Panc1 (cell line): Measurements from ENCODE around the gene OXCT1.
"Not testable (repeated sequence)": the region's sequence is repeated elsewhere in the genome, so short reads cannot be mapped to it uniquely, and the experiment has no call there.

Source experiments
- POLR2AphosphoS5 ChIP-seq: IDR thresholded peaks from 2 replicates; pipeline ENCODE4 v1.6.1; 2012; ENCODE audit warnings: mild to moderate bottlenecking, low read depth, low read length, moderate library complexity
- SIN3A ChIP-seq: IDR thresholded peaks from 2 replicates; pipeline ENCODE4 v1.6.1; 2012; ENCODE audit warnings: low read depth, mild to moderate bottlenecking, low read length, moderate library complexity, borderline replicate concordance; ENCODE audit not compliant: insufficient read depth
- TCF7L2 ChIP-seq: IDR thresholded peaks from 2 replicates; pipeline ENCODE4 v1.6.1; 2011; ENCODE audit warnings: mild to moderate bottlenecking, low read depth, low read length, inconsistent platforms
- TF ChIP-seq, protein P1 (sequence below): fragments of 450-650 bp; IDR thresholded peaks from 2 replicates; pipeline ENCODE4 v1.5.1; 2017; ENCODE audit warnings: mild to moderate bottlenecking
- TF ChIP-seq, protein P2 (sequence below), 2 experiments: IDR thresholded peaks; 2 replicates each; pipeline ENCODE4 v1.6.1; 2011 to 2012; ENCODE audit warnings: low read depth in 2 of 2, control low read depth in 1 of 2, low read length in 1 of 2, mild to moderate bottlenecking in 1 of 2, moderate library complexity in 1 of 2; ENCODE audit not compliant: insufficient read depth in 1 of 2

DNA sequence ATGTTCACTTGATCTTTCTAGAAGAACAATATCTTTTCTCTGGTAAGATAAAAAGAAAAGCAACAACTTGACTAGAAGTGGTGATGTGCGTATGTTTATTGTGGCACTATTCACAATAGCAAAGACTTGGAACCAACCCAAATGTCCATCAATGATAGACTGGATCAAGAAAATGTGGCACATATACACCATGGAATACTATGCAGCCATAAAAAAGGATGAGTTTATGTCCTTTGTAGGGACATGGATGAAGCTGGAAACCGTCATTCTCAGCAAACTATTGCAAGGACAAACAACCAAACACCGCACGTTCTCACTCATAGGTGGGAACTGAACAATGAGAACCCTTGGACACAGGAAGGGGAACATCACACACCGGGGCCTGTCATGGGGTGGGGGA is 140.8 kb downstream of the OXCT1 start:
- TF ChIP-seq, protein P1, sequence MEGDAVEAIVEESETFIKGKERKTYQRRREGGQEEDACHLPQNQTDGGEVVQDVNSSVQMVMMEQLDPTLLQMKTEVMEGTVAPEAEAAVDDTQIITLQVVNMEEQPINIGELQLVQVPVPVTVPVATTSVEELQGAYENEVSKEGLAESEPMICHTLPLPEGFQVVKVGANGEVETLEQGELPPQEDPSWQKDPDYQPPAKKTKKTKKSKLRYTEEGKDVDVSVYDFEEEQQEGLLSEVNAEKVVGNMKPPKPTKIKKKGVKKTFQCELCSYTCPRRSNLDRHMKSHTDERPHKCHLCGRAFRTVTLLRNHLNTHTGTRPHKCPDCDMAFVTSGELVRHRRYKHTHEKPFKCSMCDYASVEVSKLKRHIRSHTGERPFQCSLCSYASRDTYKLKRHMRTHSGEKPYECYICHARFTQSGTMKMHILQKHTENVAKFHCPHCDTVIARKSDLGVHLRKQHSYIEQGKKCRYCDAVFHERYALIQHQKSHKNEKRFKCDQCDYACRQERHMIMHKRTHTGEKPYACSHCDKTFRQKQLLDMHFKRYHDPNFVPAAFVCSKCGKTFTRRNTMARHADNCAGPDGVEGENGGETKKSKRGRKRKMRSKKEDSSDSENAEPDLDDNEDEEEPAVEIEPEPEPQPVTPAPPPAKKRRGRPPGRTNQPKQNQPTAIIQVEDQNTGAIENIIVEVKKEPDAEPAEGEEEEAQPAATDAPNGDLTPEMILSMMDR, result not testable (repeated sequence)
- not testable (repeated sequence) for TF ChIP-seq POLR2AphosphoS5, TCF7L2, SIN3A
- TF ChIP-seq, protein P2, sequence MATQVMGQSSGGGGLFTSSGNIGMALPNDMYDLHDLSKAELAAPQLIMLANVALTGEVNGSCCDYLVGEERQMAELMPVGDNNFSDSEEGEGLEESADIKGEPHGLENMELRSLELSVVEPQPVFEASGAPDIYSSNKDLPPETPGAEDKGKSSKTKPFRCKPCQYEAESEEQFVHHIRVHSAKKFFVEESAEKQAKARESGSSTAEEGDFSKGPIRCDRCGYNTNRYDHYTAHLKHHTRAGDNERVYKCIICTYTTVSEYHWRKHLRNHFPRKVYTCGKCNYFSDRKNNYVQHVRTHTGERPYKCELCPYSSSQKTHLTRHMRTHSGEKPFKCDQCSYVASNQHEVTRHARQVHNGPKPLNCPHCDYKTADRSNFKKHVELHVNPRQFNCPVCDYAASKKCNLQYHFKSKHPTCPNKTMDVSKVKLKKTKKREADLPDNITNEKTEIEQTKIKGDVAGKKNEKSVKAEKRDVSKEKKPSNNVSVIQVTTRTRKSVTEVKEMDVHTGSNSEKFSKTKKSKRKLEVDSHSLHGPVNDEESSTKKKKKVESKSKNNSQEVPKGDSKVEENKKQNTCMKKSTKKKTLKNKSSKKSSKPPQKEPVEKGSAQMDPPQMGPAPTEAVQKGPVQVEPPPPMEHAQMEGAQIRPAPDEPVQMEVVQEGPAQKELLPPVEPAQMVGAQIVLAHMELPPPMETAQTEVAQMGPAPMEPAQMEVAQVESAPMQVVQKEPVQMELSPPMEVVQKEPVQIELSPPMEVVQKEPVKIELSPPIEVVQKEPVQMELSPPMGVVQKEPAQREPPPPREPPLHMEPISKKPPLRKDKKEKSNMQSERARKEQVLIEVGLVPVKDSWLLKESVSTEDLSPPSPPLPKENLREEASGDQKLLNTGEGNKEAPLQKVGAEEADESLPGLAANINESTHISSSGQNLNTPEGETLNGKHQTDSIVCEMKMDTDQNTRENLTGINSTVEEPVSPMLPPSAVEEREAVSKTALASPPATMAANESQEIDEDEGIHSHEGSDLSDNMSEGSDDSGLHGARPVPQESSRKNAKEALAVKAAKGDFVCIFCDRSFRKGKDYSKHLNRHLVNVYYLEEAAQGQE (IDR thresholded peaks at IDR 0.05; ENCODE audit: insufficient read depth in 1 of 2, low read depth in 2 of 2, low read length in 1 of 2), result not testable (repeated sequence)
